Pulmonary artery endothelial cell (primary cell): ENCODE results near the gene HERPUD1. TPM values are rescaled to one million over a fixed set of nuclear protein-coding genes. Genes with fewer than 3 reads are reported as not detected.
"Not testable (repeated sequence)": the region's sequence is repeated elsewhere in the genome, so short reads cannot be mapped to it uniquely, and the experiment has no call there.

Experiments used
- DNase-seq: peaks from one replicate; pipeline ENCODE4 v3.0.0-alpha.2; 2011; ENCODE audit warnings: low read depth, low spot score
- total RNA-seq: library from RNA; depleted of rRNA; stranded (reverse); fragments of >200 nt; gene quantifications from 2 replicates; pipeline ENCODE4 v1.2.3, GENCODE V29; 2014

Gene HERPUD1
- total RNA-seq: 43.6 and 129 TPM in 2 replicates

GRCh38 chr16:56931892-56932720, at the start of gene HERPUD1:
Gene HERPUD1 (plus strand): TSS chr16:56932142. CDS start chr16:56932245, 103 bp downstream.
- peak; percentile 88 for DNase-seq

- no peak for DNase-seq
Measured at GRCh38 chr16:56883586-56883985, 48.4 kb upstream of the HERPUD1 start.

GRCh38 chr16:56884026-56884582, 47.8 kb upstream of the HERPUD1 start:
- no peak for DNase-seq

- not testable (repeated sequence) for DNase-seq
Measured at GRCh38 chr16:56884929-56885328, 47.0 kb upstream of the HERPUD1 start.

GRCh38 chr16:56885446-56886162, 46.3 kb upstream of the HERPUD1 start:
- no peak for DNase-seq

- DNase-seq: no peak
Measured at GRCh38 chr16:56886296-56886695, 45.6 kb upstream of the HERPUD1 start.

- no peak for DNase-seq
Measured at GRCh38 chr16:56886826-56887225, 45.1 kb upstream of the HERPUD1 start.

- DNase-seq: no peak
Measured at GRCh38 chr16:56888806-56889205, 43.1 kb upstream of the HERPUD1 start.

- DNase-seq: no peak
Measured at GRCh38 chr16:56889206-56889605, 42.7 kb upstream of the HERPUD1 start.

GRCh38 chr16:56891685-56892084, 40.3 kb upstream of the HERPUD1 start:
- no peak for DNase-seq

- no peak for DNase-seq
Measured at GRCh38 chr16:56892705-56893104, 39.2 kb upstream of the HERPUD1 start.

GRCh38 chr16:56894331-56894917, 37.5 kb upstream of the HERPUD1 start:
- no peak for DNase-seq

GRCh38 chr16:56895813-56896212, 36.1 kb upstream of the HERPUD1 start:
- DNase-seq: no peak

GRCh38 chr16:56896244-56896643, 35.7 kb upstream of the HERPUD1 start:
- DNase-seq: no peak

GRCh38 chr16:56897026-56897799, 34.7 kb upstream of the HERPUD1 start:
- no peak for DNase-seq

- no peak for DNase-seq
Measured at GRCh38 chr16:56898847-56899246, 33.1 kb upstream of the HERPUD1 start.

- DNase-seq: no peak
Measured at GRCh38 chr16:56903866-56904265, 28.1 kb upstream of the HERPUD1 start.

- no peak for DNase-seq
Measured at GRCh38 chr16:56907401-56907800, 24.5 kb upstream of the HERPUD1 start.

GRCh38 chr16:56909527-56909979, 22.4 kb upstream of the HERPUD1 start:
- DNase-seq: no peak

GRCh38 chr16:56910112-56910511, 21.8 kb upstream of the HERPUD1 start:
- no peak for DNase-seq
